Hepatocyte (in vitro differentiated cells): ENCODE data around the gene TMEM14A. TPM values are rescaled to one million over a fixed set of nuclear protein-coding genes. Genes with fewer than 3 reads are reported as not detected.

ENCODE experiments used
- DNase-seq: peaks from one replicate; pipeline ENCODE4 v3.0.0-alpha.2; 2016; ENCODE audit warnings: low spot score
- H2AFZ ChIP-seq: fragments of 200-600 bp; sonication (generic); 2 replicates; pipeline ENCODE4 v1.6.0; 2016; ENCODE audit warnings: antibody characterized with exemption, mild to moderate bottlenecking
- H3K27ac ChIP-seq: fragments of 200-600 bp; sonication (generic); 2 replicates; pipeline ENCODE4 v1.5.1; 2016; ENCODE audit warnings: mild to moderate bottlenecking
- H3K27me3 ChIP-seq: fragments of 200-600 bp; sonication (generic); 2 replicates; pipeline ENCODE4 v1.6.1; 2016
- H3K36me3 ChIP-seq: fragments of 200-600 bp; sonication (generic); replicated peaks from 2 replicates; pipeline ENCODE4 v1.5.1; 2016; ENCODE audit warnings: low read depth; ENCODE audit not compliant: insufficient read depth
- H3K4me1 ChIP-seq: fragments of 200-600 bp; sonication (generic); 2 replicates; pipeline ENCODE4 v1.5.1; 2016; ENCODE audit warnings: mild to moderate bottlenecking, moderate library complexity; ENCODE audit not compliant: insufficient read depth
- H3K4me2 ChIP-seq: fragments of 200-600 bp; sonication (generic); 2 replicates; pipeline ENCODE4 v1.6.0; 2016
- H3K4me3 ChIP-seq: fragments of 200-600 bp; sonication (generic); 2 replicates; pipeline ENCODE4 v1.5.1; 2016; ENCODE audit warnings: mild to moderate bottlenecking
- H3K79me2 ChIP-seq: fragments of 200-600 bp; sonication (generic); 2 replicates; pipeline ENCODE4 v1.6.0; 2017; ENCODE audit warnings: mild to moderate bottlenecking
- H3K9me2 ChIP-seq: fragments of 200-600 bp; sonication (generic); replicated peaks from 2 replicates; pipeline ENCODE4 v1.6.0; 2017; ENCODE audit warnings: mild to moderate bottlenecking; ENCODE audit not compliant: insufficient read depth
- H3K9me3 ChIP-seq: fragments of 200-600 bp; sonication (generic); 2 replicates; pipeline ENCODE4 v1.5.1; 2016; ENCODE audit warnings: low read depth, mild to moderate bottlenecking
- H4K20me1 ChIP-seq: fragments of 200-600 bp; sonication (generic); 2 replicates; pipeline ENCODE4 v1.6.0; 2016; ENCODE audit warnings: mild to moderate bottlenecking; ENCODE audit not compliant: insufficient read depth, poor library complexity, severe bottlenecking
- EZH2 ChIP-seq: fragments of 200-600 bp; sonication (generic); IDR thresholded peaks from 2 replicates; pipeline ENCODE4 v1.6.1; 2016; ENCODE audit warnings: antibody characterized with exemption, mild to moderate bottlenecking, borderline replicate concordance
- EZH2phosphoT487 ChIP-seq: fragments of 200-600 bp; sonication (generic); IDR thresholded peaks from one replicate; pipeline ENCODE4 v1.6.1; 2018; ENCODE audit warnings: antibody characterized with exemption, mild to moderate bottlenecking, low read depth, moderate library complexity; ENCODE audit not compliant: unreplicated experiment, severe bottlenecking
- WGBS: methylation state at CpG from one replicate; pipeline ENCODE4 v1.1.6; 2016; ENCODE audit warnings: low lambda C conversion rate; ENCODE audit errors: missing lambda C conversion rate; 5-methylcytosine and 5-hydroxymethylcytosine counted together
- polyA plus RNA-seq: library from polyadenylated mRNA; unstranded; fragments of >200 nt; fragmentation: Nextera tagmentation; extraction: Ambion mirVana; gene quantifications from 2 replicates; pipeline ENCODE4 v1.2.1, GENCODE V29; 2016
- total RNA-seq: library from RNA; depleted of rRNA; stranded (reverse); fragments of >200 nt; gene quantifications from 2 replicates; pipeline ENCODE4 v1.2.3, GENCODE V29; 2014
- TF ChIP-seq, protein P1 (sequence below): fragments of 200-600 bp; sonication (generic); IDR thresholded peaks from 2 replicates; pipeline ENCODE4 v1.5.1; 2016; ENCODE audit warnings: antibody characterized with exemption, mild to moderate bottlenecking; ENCODE audit not compliant: poor library complexity

Gene TMEM14A
- total and polyA plus RNA-seq, 2 experiments from 2014 or later, result 84.5 to 86.9 TPM

DNA sequence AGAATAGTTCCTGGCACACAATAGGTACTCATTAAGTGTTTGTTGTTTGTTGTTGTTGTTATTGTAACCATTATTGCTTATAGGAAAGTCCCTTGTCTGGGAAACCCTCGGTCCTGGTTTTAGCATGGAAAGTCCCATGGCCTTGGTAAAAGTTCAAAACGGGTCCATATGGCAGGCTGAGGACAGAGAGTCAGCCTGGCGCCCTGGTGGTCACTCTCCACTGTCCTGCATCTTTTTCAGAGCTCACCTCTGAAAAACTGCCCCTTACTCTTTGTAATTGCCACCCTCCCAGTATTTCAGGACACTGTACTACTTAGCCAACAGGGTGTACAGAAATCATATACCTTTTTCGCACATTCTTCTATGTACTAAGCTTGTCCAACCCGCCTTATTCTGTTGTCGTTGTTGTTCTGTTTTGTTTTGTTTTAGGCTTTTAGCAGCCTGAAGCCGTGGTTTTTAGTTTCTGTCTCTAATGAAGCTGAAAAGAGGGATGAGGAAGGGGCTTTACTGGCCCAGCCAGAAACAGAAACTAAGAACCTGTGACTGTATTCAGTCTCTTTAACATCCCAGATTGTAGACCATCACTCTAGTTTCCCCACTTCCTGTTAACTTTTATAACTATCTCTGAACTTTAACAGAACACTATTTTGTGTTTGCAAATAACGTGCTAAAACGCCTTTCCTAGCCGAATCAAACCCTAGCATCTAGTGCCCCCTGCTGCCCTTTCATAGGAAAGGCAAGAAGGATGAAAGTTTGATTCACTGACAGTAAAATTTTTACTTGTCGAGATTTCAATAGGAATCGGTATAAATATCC lies 7.6 kb upstream of the TMEM14A start:
- H3K79me2 ChIP-seq, result peaks cover 31% of the 10 kb centered on the region
- H3K4me2 ChIP-seq, result peak overlapping the region; percentile 90
- H3K36me3 ChIP-seq, result no peaks in the 10 kb centered on the region
- WGBS, result 33% methylated on average over 12 of the region's 12 CpGs
- peak; percentile 83 for DNase-seq
- no peak for TF ChIP-seq EZH2
- TF ChIP-seq EZH2phosphoT487, result no peak
- TF ChIP-seq, protein P1, sequence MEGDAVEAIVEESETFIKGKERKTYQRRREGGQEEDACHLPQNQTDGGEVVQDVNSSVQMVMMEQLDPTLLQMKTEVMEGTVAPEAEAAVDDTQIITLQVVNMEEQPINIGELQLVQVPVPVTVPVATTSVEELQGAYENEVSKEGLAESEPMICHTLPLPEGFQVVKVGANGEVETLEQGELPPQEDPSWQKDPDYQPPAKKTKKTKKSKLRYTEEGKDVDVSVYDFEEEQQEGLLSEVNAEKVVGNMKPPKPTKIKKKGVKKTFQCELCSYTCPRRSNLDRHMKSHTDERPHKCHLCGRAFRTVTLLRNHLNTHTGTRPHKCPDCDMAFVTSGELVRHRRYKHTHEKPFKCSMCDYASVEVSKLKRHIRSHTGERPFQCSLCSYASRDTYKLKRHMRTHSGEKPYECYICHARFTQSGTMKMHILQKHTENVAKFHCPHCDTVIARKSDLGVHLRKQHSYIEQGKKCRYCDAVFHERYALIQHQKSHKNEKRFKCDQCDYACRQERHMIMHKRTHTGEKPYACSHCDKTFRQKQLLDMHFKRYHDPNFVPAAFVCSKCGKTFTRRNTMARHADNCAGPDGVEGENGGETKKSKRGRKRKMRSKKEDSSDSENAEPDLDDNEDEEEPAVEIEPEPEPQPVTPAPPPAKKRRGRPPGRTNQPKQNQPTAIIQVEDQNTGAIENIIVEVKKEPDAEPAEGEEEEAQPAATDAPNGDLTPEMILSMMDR, result peak; percentile 94
- H3K9me3 ChIP-seq, result no peaks in the 10 kb centered on the region
- no peaks in the 10 kb centered on the region for H4K20me1 ChIP-seq
- peak overlapping the region; percentile 80 for H3K4me3 ChIP-seq
- H3K4me1 ChIP-seq, result peaks cover 4% of the 10 kb centered on the region
- no peaks in the 10 kb centered on the region for H3K27me3 ChIP-seq
- peak overlapping the region; percentile 90 for H2AFZ ChIP-seq
- no peaks in the 10 kb centered on the region for H3K9me2 ChIP-seq
- H3K27ac ChIP-seq, result peak overlapping the region; percentile 36

GRCh38 chr6:52663936-52664185 lies 7.1 kb upstream of the TMEM14A start:
- Histone ChIP-seq H3K9me3 (no peaks in the 10 kb centered on the region), H4K20me1 (no peaks in the 10 kb centered on the region), H3K27me3 (no peaks in the 10 kb centered on the region), H3K4me1 (peaks cover 4% of the 10 kb centered on the region), H3K4me2 (peak overlapping the region; percentile 90), H3K79me2 (peaks cover 31% of the 10 kb centered on the region), H3K4me3 (peak overlapping the region; percentile 80), H3K36me3 (no peaks in the 10 kb centered on the region), H3K27ac (peak overlapping the region; percentile 37), H2AFZ (peak overlapping the region; percentile 90), H3K9me2 (no peaks in the 10 kb centered on the region)
- DNase-seq, result no peak
- WGBS, result under 1% methylated on average over 11 of the region's 11 CpGs
- TF ChIP-seq EZH2 (no peak), EZH2phosphoT487 (no peak)
- TF ChIP-seq, protein P1, result no peak

GRCh38 chr6:52664186-52664990 lies 6.5 kb upstream of the TMEM14A start:
- peak; percentile 95 for DNase-seq
- peak overlapping the region; percentile 80 for H3K4me3 ChIP-seq
- 2% methylated on average over 49 of the region's 53 CpGs for WGBS
- H3K4me2 ChIP-seq, result peak overlapping the region; percentile 90
- H4K20me1 ChIP-seq, result no peaks in the 10 kb centered on the region
- TF ChIP-seq, protein P1, result no peak
- no peak for TF ChIP-seq EZH2
- TF ChIP-seq EZH2phosphoT487, result no peak
- no peaks in the 10 kb centered on the region for H3K9me3 ChIP-seq
- peaks cover 4% of the 10 kb centered on the region for H3K4me1 ChIP-seq
- peak overlapping the region; percentile 81 for H3K27ac ChIP-seq
- H3K36me3 ChIP-seq, result no peaks in the 10 kb centered on the region
- no peaks in the 10 kb centered on the region for H3K27me3 ChIP-seq
- peaks cover 31% of the 10 kb centered on the region for H3K79me2 ChIP-seq
- no peaks in the 10 kb centered on the region for H3K9me2 ChIP-seq
- H2AFZ ChIP-seq, result peak overlapping the region; percentile 90
